Endothelial cell of umbilical vein (primary cell): ENCODE measurements around the gene STARD4.

Experiments used
- CTCF ChIP-seq, 2 donors: IDR thresholded peaks; 1 replicate in 1 of 2; 2 replicates in 1 of 2; pipeline ENCODE4 v1.5.1; 2011; ENCODE audit warnings: low read length in 2 of 2, mild to moderate bottlenecking in 2 of 2, moderate library complexity in 2 of 2, control low read depth in 1 of 2, inconsistent platforms in 1 of 2, low read depth in 1 of 2; ENCODE audit not compliant: insufficient read depth in 1 of 2; ENCODE audit errors: extremely low read depth in 1 of 2
- POLR2AphosphoS5 ChIP-seq: IDR thresholded peaks from 2 replicates; pipeline ENCODE4 v1.6.1; 2012; ENCODE audit warnings: low read depth, mild to moderate bottlenecking, control low read depth, low read length, moderate library complexity; ENCODE audit not compliant: insufficient read depth

GRCh38 chr5:111511174-111511830 is 1.0 kb downstream of the STARD4 start:
- TF ChIP-seq CTCF (IDR thresholded peaks at IDR 0.05; ENCODE audit: extremely low read depth in 1 of 2, insufficient read depth in 1 of 2, low read depth in 1 of 2, low read length in 2 of 2) (no peak), POLR2AphosphoS5 (peak; percentile 22)
